GM12891 (cell line): ENCODE measurements around the gene DDRGK1. TPM values are rescaled to one million over a fixed set of nuclear protein-coding genes. Genes with fewer than 3 reads are reported as not detected.

Experiments used
- DNase-seq: peaks from one replicate; pipeline ENCODE4 v3.0.0; 2011; ENCODE audit warnings: low spot score; ENCODE audit not compliant: insufficient read length
- FAIRE-seq: peaks from 2 replicates; lab custom pipeline; 2011; peaks lifted over from hg19 to GRCh38; lab: Jason Lieb, UNC
- PAX5 ChIP-seq: IDR thresholded peaks from 2 replicates; pipeline ENCODE4 v1.6.1; 2011; ENCODE audit warnings: low read length, moderate library complexity, mild to moderate bottlenecking; ENCODE audit not compliant: insufficient read depth, severe bottlenecking
- POLR2A ChIP-seq: IDR thresholded peaks from 2 replicates; pipeline ENCODE4 v1.6.1; 2011; ENCODE audit warnings: low read depth, low read length, control low read depth
- POLR2AphosphoS5 ChIP-seq: IDR thresholded peaks from 2 replicates; pipeline ENCODE4 v1.6.1; 2011; ENCODE audit warnings: low read depth, low read length, control low read depth
- POU2F2 ChIP-seq: IDR thresholded peaks from 2 replicates; pipeline ENCODE4 v1.6.1; 2011; ENCODE audit warnings: low read depth, mild to moderate bottlenecking, control low read depth, low read length, moderate library complexity
- SPI1 ChIP-seq: IDR thresholded peaks from 2 replicates; pipeline ENCODE4 v1.6.1; 2011; ENCODE audit warnings: low read depth, low read length, control low read depth
- TAF1 ChIP-seq: IDR thresholded peaks from 2 replicates; pipeline ENCODE4 v1.6.1; 2011; ENCODE audit warnings: low read depth, low read length, control low read depth
- polyA plus RNA-seq: library from polyadenylated mRNA; unstranded; fragments of >200 nt; gene quantifications from one replicate; pipeline ENCODE4 v1.2.1, GENCODE V29; 2012; ENCODE audit warnings: low read depth, missing spikeins, inconsistent platforms; ENCODE audit not compliant: missing spikeins

Gene DDRGK1
- 29.7 TPM for polyA plus RNA-seq

GRCh38 chr20:3204124-3204794 is at the start of gene DDRGK1:
Gene DDRGK1 (minus strand): TSS chr20:3204682. CDS start chr20:3204627, 55 bp downstream.
- TF ChIP-seq POU2F2 = no peak
- peak; percentile 82 for TF ChIP-seq POLR2AphosphoS5
- TF ChIP-seq PAX5 = no peak
- TF ChIP-seq SPI1 = no peak; the same call in 1 of the 2 replicates
- peak; percentile 66 for TF ChIP-seq POLR2A
- peak; percentile 41; the same call in 1 of the 2 replicates for TF ChIP-seq TAF1
- FAIRE-seq (peak; percentile 99), DNase-seq (peak; percentile 91)

GRCh38 chr20:3251806-3252205 is 47.3 kb upstream of the DDRGK1 start:
- no peak for DNase-seq
- FAIRE-seq = no peak
- TF ChIP-seq PAX5 (no peak), SPI1 (no peak), POLR2A (no peak), TAF1 (no peak), POU2F2 (no peak), POLR2AphosphoS5 (no peak)

GRCh38 chr20:3250091-3250504 is 45.6 kb upstream of the DDRGK1 start:
- TF ChIP-seq POLR2AphosphoS5 = no peak
- TF ChIP-seq TAF1 = no peak
- no peak for TF ChIP-seq POU2F2
- no peak for TF ChIP-seq SPI1
- TF ChIP-seq PAX5 = no peak
- no peak for TF ChIP-seq POLR2A
- no peak for FAIRE-seq
- DNase-seq = no peak

- no peak for DNase-seq
- no peak for FAIRE-seq
- TF ChIP-seq PAX5 = no peak
- TF ChIP-seq POU2F2 = no peak
- TF ChIP-seq POLR2AphosphoS5 = no peak
- no peak for TF ChIP-seq SPI1
Measured at GRCh38 chr20:3248993-3249347, 44.5 kb upstream of the DDRGK1 start.

GRCh38 chr20:3248167-3248992 is 43.9 kb upstream of the DDRGK1 start:
- TF ChIP-seq POLR2AphosphoS5 = no peak
- no peak for TF ChIP-seq POLR2A
- TF ChIP-seq PAX5 = no peak
- TF ChIP-seq TAF1 = no peak
- TF ChIP-seq POU2F2 = no peak
- no peak for TF ChIP-seq SPI1
- DNase-seq (no peak), FAIRE-seq (peak; percentile 72)

- no peak for FAIRE-seq
- DNase-seq = no peak
- TF ChIP-seq POLR2AphosphoS5 = no peak
- no peak for TF ChIP-seq POLR2A
- TF ChIP-seq PAX5 = no peak
- no peak for TF ChIP-seq SPI1
- no peak for TF ChIP-seq POU2F2
- TF ChIP-seq TAF1 = no peak
Measured at GRCh38 chr20:3247638-3248037, 43.2 kb upstream of the DDRGK1 start.

GRCh38 chr20:3246682-3247081 is 42.2 kb upstream of the DDRGK1 start:
- TF ChIP-seq SPI1 (no peak), POLR2A (no peak), PAX5 (no peak), POLR2AphosphoS5 (no peak), POU2F2 (no peak), TAF1 (no peak)

GRCh38 chr20:3245711-3246110 is 41.2 kb upstream of the DDRGK1 start:
- TF ChIP-seq SPI1 = no peak
- no peak for TF ChIP-seq POLR2A
- TF ChIP-seq TAF1 = no peak
- TF ChIP-seq POLR2AphosphoS5 = no peak
- no peak for TF ChIP-seq POU2F2
- no peak for FAIRE-seq
- DNase-seq = no peak

More at GRCh38 chr20:3246682-3247081, 42.2 kb upstream of the DDRGK1 start:
- FAIRE-seq = no peak
- no peak for DNase-seq

DNA sequence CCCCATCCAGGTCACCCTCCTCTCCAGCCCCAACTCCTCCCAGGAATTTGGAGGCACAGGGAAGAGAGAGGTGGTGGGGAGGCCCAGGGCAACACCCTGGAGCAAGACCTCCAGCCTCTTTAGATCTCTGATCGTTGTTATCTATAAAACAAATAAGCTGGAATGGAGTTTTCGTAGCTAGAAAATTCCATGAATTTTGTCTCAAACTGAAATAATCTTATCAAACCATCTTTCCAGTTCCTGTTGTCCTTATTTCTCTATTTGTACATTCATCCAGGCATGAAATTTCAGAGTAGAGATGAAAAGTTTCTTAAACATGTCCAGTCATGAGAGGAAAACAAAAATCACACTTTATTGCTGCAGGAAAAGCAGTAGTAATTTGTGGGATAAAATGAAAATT is 40.7 kb upstream of the DDRGK1 start:
- DNase-seq (no peak), FAIRE-seq (no peak)
- no peak for TF ChIP-seq TAF1
- TF ChIP-seq POLR2A = no peak
- TF ChIP-seq POU2F2 = no peak
